Spleen (tissue), 11 donors: ENCODE data around the gene NKX1-1. TPM values are rescaled to one million over a fixed set of nuclear protein-coding genes. Genes with fewer than 3 reads are reported as not detected.

Experiments used
- DNase-seq: peaks from one replicate; pipeline ENCODE4 v3.0.0-alpha.2; 2020
- H3K27ac ChIP-seq, 8 donors: fragments of 200-600 bp; sonication (generic) in 7 of 8; 1 replicate in 4 of 8; 2 replicates in 4 of 8; pipeline versions ENCODE4 v1.5.0 to v1.8.0; 2016 to 2021; ENCODE audit warnings: inconsistent platforms in 4 of 8, mild to moderate bottlenecking in 4 of 8, moderate library complexity in 1 of 8
- H3K27me3 ChIP-seq, 7 donors: fragments of 200-600 bp; sonication (generic) in 6 of 7; replicated peaks in 1 of 7; 1 replicate in 4 of 7; 2 replicates in 3 of 7; pipeline versions ENCODE4 v1.5.0 to v1.8.0; 2016 to 2021; ENCODE audit warnings: inconsistent platforms in 3 of 7, mild to moderate bottlenecking in 1 of 7
- H3K36me3 ChIP-seq, 6 donors: fragments of 200-600 bp; sonication (generic) in 5 of 6; 1 replicate in 4 of 6; 2 replicates in 2 of 6; pipeline versions ENCODE4 v1.5.0 to v1.8.0; 2016 to 2021; ENCODE audit warnings: inconsistent platforms in 2 of 6
- H3K4me1 ChIP-seq, 6 donors: fragments of 200-600 bp; sonication (generic) in 5 of 6; 1 replicate in 3 of 6; 2 replicates in 3 of 6; pipeline versions ENCODE4 v1.5.0 to v1.8.0; 2016 to 2021; ENCODE audit warnings: inconsistent platforms in 3 of 6
- H3K4me3 ChIP-seq, 8 donors: fragments of 200-600 bp; sonication (generic) in 7 of 8; 1 replicate in 4 of 8; 2 replicates in 4 of 8; pipeline versions ENCODE4 v1.5.0 to v1.8.0; 2016 to 2021; ENCODE audit warnings: inconsistent platforms in 4 of 8, mild to moderate bottlenecking in 4 of 8, moderate library complexity in 2 of 8
- H3K9me3 ChIP-seq, 8 donors: fragments of 200-600 bp; sonication (generic) in 7 of 8; 1 replicate in 4 of 8; 2 replicates in 4 of 8; pipeline versions ENCODE4 v1.5.0 to v1.8.0; 2016 to 2021; ENCODE audit warnings: inconsistent platforms in 4 of 8
- POLR2A ChIP-seq, 3 donors: fragments of 450-650 bp; IDR thresholded peaks; one replicate each; pipeline ENCODE4 v1.5.1; 2017; ENCODE audit warnings: antibody characterized with exemption in 3 of 3, mild to moderate bottlenecking in 1 of 3
- POLR2AphosphoS5 ChIP-seq, 3 donors: sonication (generic); formaldehyde crosslinking; IDR thresholded peaks; one replicate each; pipeline ENCODE4 v1.5.1; 2017; ENCODE audit warnings: antibody characterized with exemption in 3 of 3
- WGBS, 5 donors: extraction: QIAGEN DNeasy Blood & Tissue Kit in 3 of 5; methylation state at CpG; one replicate each; pipeline versions ENCODE4 v1.1.5 to v1.1.7; 2013 to 2018; 5-methylcytosine and 5-hydroxymethylcytosine counted together
- intact Hi-C: fragments of 100-400 bp; cut with DNase I; formaldehyde crosslinking; loops from one replicate; pipeline ENCODE4 v1.15.0; 2023; ENCODE audit warnings: low total_unique reads
- polyA plus RNA-seq, 3 donors: library from polyadenylated mRNA; stranded (reverse); fragments of 200-250 nt; gene quantifications; one replicate each; pipeline ENCODE4 v1.2.1, GENCODE V29; 2013
- total RNA-seq, 7 donors: library from RNA; depleted of rRNA in 3 of 7; stranded (reverse); fragments of >200 nt in 3 of 7; fragmentation: NEBNext Ultra II Directional in 4 of 7; extraction: Animal tissue kit (Norgen Biotek cat#: 25700) in 4 of 7; gene quantifications; one replicate each; pipeline versions ENCODE4 v1.1.0 to v1.2.1, GENCODE V29; 2016 to 2021
- TF ChIP-seq, protein P1 (sequence below), 11 experiments: fragments of 200-600 bp in 7 of 11; fragments of 450-650 bp in 4 of 11; sonication (generic) in 4 of 11; IDR thresholded peaks in 8 of 11; conservative IDR thresholded peaks in 3 of 11; 1 replicate in 7 of 11; 2 replicates in 4 of 11; pipeline versions ENCODE4 v1.4.0 to v1.8.0; 2016 to 2021; ENCODE audit warnings: antibody characterized with exemption in 11 of 11, inconsistent platforms in 4 of 11, mild to moderate bottlenecking in 1 of 11
- donor health status: healthy with polysubstance abuse.
- donor health status: DM: no; HTN: no; CAD: no; lungs with moderate emphysema.
- donor health status: DM: no; HTN: no; CAD: no.
- donor health status: Bipolar disorder and iron deficiency.
- donor health status: healthy.
- donor health status: DM: no; HTN: no; CAD: no.
- donor health status: DM: yes; HTN: yes; CAD: no.

Gene NKX1-1
- total and polyA plus RNA-seq, 10 donors: not detected

DNA sequence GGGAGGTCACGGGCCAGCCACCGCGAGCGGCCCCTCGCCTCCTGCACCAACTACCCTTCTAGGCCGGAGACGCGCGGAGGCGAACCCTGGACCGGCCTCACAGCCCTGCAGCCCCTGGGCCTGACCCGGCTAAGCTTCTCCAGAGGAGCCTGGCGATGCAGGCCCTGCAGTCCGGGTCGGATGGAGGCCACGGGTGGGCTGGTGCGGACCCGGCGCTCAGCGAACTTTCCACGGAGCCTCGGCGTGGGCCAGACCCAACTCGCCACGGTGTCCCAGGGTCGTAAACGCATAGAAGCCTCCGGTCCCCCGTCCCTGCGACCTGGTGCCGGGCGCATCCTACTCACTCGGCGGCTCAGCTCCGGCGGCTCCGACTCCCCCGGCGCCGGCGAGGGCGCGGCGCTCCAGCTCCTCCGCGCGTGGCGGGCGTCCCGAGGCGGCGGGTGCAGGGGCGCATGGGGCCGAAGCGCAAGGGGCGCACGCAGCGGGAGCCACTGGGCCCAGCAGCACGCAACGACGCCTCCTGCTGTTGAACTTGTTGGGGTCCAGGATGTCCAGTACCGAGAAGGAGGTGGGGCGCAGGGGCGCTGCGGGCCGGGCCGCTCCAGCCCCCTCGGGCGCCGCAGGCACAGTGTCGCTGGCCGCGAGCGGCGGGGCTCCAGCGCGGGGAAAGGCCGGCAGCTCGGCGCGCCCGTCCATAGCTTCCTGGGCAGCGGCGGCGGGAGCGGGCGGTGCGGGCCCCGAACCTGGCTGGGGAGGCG lies 427 bp downstream of the NKX1-1 start:
- 8 to 31% (median 12%) methylated on average over 12 to 90 of the region's 90 CpGs for WGBS, 5 donors
- Histone ChIP-seq H3K9me3 (peaks cover 0 to 35% (median 0%) of the 10 kb centered on the region in 8 donors), H3K27me3 (peaks cover 19 to 100% (median 97%) of the 10 kb centered on the region in 7 donors), H3K27ac (no peak overlapping the region), H3K4me3 (no peak overlapping the region), H3K4me1 (peaks cover 0 to 69% (median 42%) of the 10 kb centered on the region in 6 donors), H3K36me3 (no peaks in the 10 kb centered on the region)
- TF ChIP-seq POLR2A (IDR thresholded peaks at IDR 0.05): no peak
- intact Hi-C loops: no loop called here
- DNase-seq: no peak

DNA sequence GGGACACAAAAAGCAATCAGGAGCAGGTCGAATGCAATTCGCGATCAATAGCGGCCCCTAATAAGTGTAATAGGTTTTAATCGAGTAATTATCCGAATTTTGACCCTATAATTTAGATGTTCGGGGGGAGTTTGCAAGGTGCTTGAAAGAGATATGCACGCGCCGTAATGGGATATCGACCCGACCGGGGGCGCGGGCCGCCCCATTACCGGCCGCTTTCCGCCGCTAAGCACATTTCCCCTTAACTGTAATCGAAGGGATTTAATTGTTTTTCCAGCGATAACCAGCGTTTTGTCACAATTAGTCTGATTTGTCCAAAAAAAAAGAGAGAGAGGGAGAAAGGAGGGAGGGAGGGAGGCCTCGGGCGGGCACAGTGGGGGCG lies 997 bp downstream of the NKX1-1 start:
- Histone ChIP-seq H3K36me3 (no peaks in the 10 kb centered on the region), H3K27ac (no peak overlapping the region), H3K4me3 (no peak overlapping the region), H3K27me3 (peaks cover 19 to 100% (median 99%) of the 10 kb centered on the region in 7 donors), H3K9me3 (peaks cover 0 to 35% (median 0%) of the 10 kb centered on the region in 8 donors), H3K4me1 (peaks cover 0 to 69% (median 42%) of the 10 kb centered on the region in 6 donors)
- intact Hi-C loops: no loop called here
- DNase-seq: no peak
- TF ChIP-seq, protein P1, sequence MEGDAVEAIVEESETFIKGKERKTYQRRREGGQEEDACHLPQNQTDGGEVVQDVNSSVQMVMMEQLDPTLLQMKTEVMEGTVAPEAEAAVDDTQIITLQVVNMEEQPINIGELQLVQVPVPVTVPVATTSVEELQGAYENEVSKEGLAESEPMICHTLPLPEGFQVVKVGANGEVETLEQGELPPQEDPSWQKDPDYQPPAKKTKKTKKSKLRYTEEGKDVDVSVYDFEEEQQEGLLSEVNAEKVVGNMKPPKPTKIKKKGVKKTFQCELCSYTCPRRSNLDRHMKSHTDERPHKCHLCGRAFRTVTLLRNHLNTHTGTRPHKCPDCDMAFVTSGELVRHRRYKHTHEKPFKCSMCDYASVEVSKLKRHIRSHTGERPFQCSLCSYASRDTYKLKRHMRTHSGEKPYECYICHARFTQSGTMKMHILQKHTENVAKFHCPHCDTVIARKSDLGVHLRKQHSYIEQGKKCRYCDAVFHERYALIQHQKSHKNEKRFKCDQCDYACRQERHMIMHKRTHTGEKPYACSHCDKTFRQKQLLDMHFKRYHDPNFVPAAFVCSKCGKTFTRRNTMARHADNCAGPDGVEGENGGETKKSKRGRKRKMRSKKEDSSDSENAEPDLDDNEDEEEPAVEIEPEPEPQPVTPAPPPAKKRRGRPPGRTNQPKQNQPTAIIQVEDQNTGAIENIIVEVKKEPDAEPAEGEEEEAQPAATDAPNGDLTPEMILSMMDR (IDR thresholded peaks at IDR 0.05 in 8 of 11, conservative IDR thresholded peaks at IDR 0.05 in 3 of 11): no peak
- TF ChIP-seq POLR2AphosphoS5 (IDR thresholded peaks at IDR 0.05) (no peak), POLR2A (IDR thresholded peaks at IDR 0.05) (no peak)
- 11 to 14% (median 13%) methylated on average over 24 to 26 of the region's 26 CpGs for WGBS, 5 donors

DNA sequence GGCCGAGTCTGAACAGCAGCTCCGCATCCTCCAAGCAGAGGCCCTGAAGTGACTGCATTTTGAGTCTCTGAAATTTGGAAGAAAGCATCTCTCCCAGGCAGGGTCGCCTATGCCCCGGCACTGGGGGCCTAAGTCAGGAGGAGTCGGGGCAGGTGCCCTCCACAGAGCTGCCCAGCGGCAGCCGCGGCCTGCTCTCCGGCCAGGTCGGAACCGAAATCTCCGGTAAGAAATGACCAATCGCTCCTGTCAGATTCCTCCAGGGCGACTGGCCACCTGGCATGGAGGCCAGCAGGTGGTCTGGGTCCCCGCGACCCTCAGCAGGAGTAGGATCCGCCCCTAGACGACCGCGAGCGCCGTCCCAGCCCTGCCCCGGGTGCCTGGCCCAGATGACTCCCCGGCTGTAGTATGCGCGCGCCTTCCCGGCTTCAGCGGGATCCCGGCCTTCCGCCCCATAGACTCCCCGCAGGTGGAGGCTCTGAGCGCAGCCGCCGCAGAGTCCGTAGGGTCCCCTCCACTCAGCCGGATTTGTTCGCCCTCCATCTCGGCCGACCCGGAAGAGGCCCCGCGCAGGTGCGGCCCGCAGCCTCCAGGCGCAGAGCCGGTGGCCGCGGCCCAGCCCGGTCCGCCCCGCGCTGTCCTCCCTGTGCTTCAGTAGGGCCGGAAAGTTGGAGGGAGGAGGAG lies 1.5 kb downstream of the NKX1-1 start:
- no peak for TF ChIP-seq POLR2A (IDR thresholded peaks at IDR 0.05)
- no peak for TF ChIP-seq POLR2AphosphoS5 (IDR thresholded peaks at IDR 0.05)
- TF ChIP-seq, protein P1 (IDR thresholded peaks at IDR 0.05 in 8 of 11, conservative IDR thresholded peaks at IDR 0.05 in 3 of 11): no peak

DNA sequence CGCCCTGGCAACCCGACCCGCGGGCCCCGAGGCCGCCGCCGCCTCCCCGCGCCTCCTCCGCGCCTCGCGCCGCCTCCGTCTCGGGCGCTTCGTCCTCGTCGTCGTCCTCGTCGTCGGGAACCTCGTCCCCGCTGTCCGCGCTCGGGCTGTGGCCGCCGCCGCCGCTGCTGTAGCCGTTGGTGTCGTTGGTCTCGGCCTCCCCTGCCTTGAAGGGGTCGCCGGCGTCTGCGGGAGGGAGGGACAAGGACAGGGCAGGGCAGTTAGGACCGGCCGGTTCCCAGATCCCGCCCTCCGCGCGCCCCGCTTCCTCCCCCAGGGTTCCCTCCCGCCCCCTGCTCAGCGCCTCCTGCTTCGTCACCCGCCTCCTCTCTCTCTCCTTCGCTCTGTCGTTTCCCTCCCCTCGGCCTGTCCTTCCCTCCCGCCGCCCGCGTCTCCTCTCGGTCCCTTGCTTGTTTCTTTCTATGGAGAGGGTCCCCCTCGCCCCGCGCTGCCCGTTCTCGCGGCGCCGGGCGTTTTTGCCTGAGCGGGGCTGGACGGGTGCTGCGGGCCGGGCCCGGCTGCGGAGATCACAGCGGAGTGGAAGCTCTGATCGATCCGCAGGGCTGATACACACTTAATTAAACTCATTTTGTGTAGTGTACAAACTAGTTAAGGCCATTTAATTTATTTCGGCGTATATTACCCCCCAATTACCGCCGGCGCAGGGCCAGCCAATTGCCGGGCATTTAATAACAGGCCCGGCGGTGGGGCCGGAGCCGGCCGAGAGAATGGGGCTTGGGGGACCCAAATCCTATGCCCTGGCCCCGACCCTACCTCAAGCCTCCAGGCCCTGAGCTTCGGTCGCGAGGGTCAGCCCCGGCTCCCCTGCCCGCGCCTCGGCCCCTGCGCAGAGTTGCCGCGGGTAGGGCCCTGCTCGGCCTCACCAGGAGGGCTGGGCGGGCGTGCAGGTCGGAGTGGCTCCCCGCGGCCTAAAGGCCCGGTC lies 2.4 kb downstream of the NKX1-1 start:
- Histone ChIP-seq H3K4me1 (peaks cover 0 to 69% (median 42%) of the 10 kb centered on the region in 6 donors), H3K4me3 (peak overlapping the region in 5 of 8 donors; percentile 1 to 49 (median 11)), H3K9me3 (peaks cover 0 to 44% (median 1%) of the 10 kb centered on the region in 8 donors), H3K36me3 (no peaks in the 10 kb centered on the region), H3K27ac (no peak overlapping the region), H3K27me3 (peaks cover 19 to 96% (median 92%) of the 10 kb centered on the region in 7 donors)
- peak; percentile 55 for DNase-seq
- WGBS, 5 donors: 6 to 14% (median 9%) methylated on average over 72 to 107 of the region's 107 CpGs
- TF ChIP-seq, protein P1 (IDR thresholded peaks at IDR 0.05 in 8 of 11, conservative IDR thresholded peaks at IDR 0.05 in 3 of 11): no peak
- TF ChIP-seq POLR2AphosphoS5 (IDR thresholded peaks at IDR 0.05) (no peak), POLR2A (IDR thresholded peaks at IDR 0.05) (no peak)
- intact Hi-C loops: no loop called here

More for the DNA sequence above, 1.5 kb downstream of the NKX1-1 start:
- Histone ChIP-seq H3K9me3 (peaks cover 0 to 36% (median 0%) of the 10 kb centered on the region in 8 donors), H3K36me3 (no peaks in the 10 kb centered on the region), H3K27ac (no peak overlapping the region), H3K4me1 (peaks cover 0 to 69% (median 42%) of the 10 kb centered on the region in 6 donors), H3K27me3 (peaks cover 19 to 100% (median 99%) of the 10 kb centered on the region in 7 donors), H3K4me3 (peak overlapping the region in 1 of 8 donors; percentile 10)
- intact Hi-C loops: no loop called here
- DNase-seq: no peak
- 9 to 23% (median 12%) methylated on average over 31 to 54 of the region's 54 CpGs for WGBS, 5 donors
